Choroid plexus epithelial cell (primary cell): ENCODE measurements around the gene CCSER1.

ENCODE experiments used
- DNase-seq: peaks from one replicate; pipeline ENCODE4 v3.0.0-alpha.2; 2010; ENCODE audit warnings: low read depth
- H3K4me3 ChIP-seq: 2 replicates; pipeline ENCODE4 v1.5.1; 2011; ENCODE audit warnings: low read depth, mild to moderate bottlenecking, control low read depth, low read length, moderate library complexity
- TF ChIP-seq, protein P1 (sequence below): conservative IDR thresholded peaks from 2 replicates; pipeline ENCODE4 v1.5.1; 2011; ENCODE audit warnings: low read depth, mild to moderate bottlenecking, control low read depth, inconsistent platforms, low read length, moderate library complexity

CCSER1 gene

DNA sequence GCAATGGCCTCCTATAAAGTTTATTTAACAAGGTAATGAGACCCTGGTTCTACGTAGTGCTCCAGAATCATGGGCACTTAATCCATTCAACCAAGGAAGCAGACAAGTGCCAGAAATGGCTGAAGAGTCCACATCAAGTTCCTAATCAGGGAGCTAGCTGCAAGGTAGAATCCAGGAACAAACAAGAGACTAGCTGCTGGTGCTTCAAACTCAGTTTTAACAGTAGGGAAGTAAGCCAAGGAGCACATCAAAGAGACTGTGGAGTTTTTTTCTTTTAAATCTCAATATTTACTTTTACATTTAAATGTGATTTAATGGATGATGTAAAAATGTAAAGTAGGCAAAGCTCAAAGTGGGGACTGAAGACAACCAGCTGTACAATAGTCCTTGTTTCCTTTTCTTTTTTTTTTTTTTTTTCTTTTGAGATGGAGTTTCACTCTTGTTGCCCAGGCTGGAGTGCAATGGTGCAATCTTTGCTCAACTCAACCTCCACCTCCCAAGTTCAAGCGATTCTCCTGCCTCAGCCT lies 630.4 kb downstream of the CCSER1 start:
- TF ChIP-seq, protein P1, sequence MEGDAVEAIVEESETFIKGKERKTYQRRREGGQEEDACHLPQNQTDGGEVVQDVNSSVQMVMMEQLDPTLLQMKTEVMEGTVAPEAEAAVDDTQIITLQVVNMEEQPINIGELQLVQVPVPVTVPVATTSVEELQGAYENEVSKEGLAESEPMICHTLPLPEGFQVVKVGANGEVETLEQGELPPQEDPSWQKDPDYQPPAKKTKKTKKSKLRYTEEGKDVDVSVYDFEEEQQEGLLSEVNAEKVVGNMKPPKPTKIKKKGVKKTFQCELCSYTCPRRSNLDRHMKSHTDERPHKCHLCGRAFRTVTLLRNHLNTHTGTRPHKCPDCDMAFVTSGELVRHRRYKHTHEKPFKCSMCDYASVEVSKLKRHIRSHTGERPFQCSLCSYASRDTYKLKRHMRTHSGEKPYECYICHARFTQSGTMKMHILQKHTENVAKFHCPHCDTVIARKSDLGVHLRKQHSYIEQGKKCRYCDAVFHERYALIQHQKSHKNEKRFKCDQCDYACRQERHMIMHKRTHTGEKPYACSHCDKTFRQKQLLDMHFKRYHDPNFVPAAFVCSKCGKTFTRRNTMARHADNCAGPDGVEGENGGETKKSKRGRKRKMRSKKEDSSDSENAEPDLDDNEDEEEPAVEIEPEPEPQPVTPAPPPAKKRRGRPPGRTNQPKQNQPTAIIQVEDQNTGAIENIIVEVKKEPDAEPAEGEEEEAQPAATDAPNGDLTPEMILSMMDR, result no peak
- DNase-seq, result no peak
- H3K4me3 ChIP-seq, result no peak overlapping the region

DNA sequence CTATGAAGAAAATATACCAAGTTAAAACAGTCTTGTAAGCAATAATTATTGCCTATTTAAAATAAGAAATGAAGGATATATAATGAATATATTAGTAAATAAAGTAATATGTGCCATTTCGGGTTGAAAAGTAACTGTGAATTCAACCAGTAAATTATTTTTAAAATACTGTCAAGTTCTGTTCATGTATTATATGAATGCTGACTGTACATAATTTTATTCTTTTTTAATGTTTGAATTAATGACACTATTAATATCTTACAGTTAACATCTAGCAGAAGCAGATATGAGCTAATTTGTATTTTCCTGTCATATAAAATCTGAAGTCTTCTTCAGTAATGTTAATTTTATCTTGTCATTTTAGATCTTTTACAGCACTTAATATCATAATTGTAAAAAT lies 632.9 kb downstream of the CCSER1 start:
- no peak overlapping the region for H3K4me3 ChIP-seq
- TF ChIP-seq, protein P1, result no peak
- no peak for DNase-seq

DNA sequence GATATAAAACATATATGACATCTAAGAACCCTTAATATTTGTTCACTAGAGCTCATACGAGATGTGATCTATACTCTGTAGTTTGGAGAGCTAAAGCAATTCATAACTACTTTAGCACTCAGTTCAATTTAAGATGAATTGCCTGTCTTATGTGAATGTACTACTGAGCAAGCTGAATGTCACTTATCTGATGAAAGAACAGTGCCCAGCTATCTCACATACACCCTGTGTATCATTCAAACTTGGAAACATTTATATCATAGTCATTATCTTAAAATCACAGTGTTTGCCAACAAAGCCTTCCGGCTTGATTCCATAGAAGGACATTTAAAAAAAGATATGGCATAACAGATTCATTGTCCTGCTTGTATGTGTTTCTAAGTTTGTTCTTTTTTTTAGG lies 639.6 kb downstream of the CCSER1 start:
- TF ChIP-seq, protein P1, result no peak
- no peak for DNase-seq
- H3K4me3 ChIP-seq, result no peak overlapping the region

DNA sequence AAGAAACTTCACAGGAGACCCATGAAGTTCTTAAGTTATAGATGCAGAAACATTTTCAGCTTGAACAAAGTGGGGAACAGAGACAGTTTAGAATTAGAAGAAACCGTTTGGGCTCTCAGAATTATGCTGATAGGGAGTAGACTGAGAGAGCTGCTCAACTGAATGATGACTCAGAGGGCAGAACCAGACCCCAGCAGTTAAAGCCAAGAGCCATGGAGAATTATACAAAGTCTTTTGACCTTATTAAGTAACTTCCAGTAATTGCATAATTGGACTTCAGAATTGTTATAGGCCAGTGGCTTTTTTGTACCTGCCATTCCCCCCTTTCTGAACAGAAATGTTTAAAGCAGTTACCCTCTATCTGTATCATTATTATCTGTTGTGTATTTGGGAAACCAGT lies 642.1 kb downstream of the CCSER1 start:
- no peak overlapping the region for H3K4me3 ChIP-seq
- TF ChIP-seq, protein P1, result no peak
- DNase-seq, result peak; percentile 9

DNA sequence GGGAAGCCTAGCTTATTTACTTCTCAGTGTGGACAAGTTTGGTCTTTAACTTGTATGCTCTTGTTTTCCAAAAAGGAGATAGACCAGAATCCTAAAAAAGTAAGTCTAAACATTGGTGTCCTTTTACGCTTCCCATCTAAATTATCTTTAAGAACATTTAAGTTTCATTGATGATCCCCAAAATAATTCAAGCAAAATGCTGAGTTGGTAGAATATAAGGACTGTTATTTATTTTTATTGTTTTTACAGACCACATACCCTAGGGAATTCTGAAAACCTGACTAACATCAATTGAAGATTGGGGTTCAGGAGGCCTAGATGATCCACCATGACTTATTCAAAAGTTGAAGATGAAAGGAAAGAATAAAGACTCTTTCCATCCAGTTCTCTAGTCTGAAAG lies 653.0 kb downstream of the CCSER1 start:
- TF ChIP-seq, protein P1, result no peak
- DNase-seq, result no peak
- no peak overlapping the region for H3K4me3 ChIP-seq

DNA sequence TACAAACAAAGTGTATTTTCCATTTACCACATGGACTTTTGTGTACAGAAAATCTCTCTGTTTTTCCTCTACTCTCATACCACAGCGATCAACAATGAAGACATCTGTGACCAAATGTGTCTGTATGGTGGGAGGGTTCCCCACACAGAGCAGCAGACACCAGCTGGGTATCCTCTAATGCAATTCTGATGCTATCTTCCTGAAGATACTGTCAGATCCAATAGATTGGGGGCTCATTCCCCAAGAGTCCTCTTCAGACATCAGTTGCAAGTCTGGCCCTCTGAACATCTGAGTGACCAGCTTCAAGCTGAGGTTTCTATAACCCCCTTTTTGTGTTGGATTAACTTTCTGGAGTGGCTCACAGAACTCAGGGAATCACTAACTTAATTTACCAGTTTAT lies 659.4 kb downstream of the CCSER1 start:
- DNase-seq, result no peak
- H3K4me3 ChIP-seq, result no peak overlapping the region
- TF ChIP-seq, protein P1, result no peak

DNA sequence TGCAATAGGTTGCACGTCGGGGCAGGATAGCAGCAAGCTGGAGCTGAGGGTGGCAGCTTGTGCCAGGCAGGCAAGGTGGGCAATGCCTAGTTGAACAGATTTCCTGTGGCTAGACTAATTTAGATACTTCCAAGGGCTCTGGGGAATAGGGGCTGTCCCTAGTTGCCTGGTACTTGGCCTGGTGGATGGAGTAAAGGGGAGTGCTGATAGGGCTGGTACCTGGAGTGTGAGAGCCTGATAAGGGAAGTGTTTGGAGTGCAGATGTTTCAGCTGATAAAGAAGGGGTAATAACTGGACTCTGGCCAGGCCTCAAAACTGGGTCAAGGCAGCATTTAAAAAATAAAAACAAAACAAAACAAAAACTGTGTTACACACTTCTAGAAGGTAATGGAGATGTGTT lies 665.5 kb downstream of the CCSER1 start:
- no peak overlapping the region for H3K4me3 ChIP-seq
- TF ChIP-seq, protein P1, result no peak
- no peak for DNase-seq
